ENCODE measurements around the gene INTS2.

GRCh38 chr17:61926826-61927207, 965 bp downstream of the INTS2 start:
- TF ChIP-seq CTCF (IDR thresholded peaks at IDR 0.05; ENCODE audit: borderline replicate concordance, extremely low read depth, low read length, poor library complexity, severe bottlenecking): no peak
- TF ChIP-seq EZH2 (IDR thresholded peaks at IDR 0.05; ENCODE audit: borderline replicate concordance, low read depth, low read length, severe bottlenecking): no peak
